Body of pancreas (tissue), 4 donors: ENCODE results near the gene PRMT7. TPM values are rescaled to one million over a fixed set of nuclear protein-coding genes. Genes with fewer than 3 reads are reported as not detected.

ENCODE experiments used
- ATAC-seq: fragments of 150-250 bp; one replicate; pipeline ENCODE4 v1.9.1; 2016
- DNase-seq, 4 donors: peaks; one replicate each; pipeline ENCODE4 v3.0.0-alpha.2; 2019
- H3K27ac ChIP-seq, 4 donors: fragments of 200-600 bp; sonication (generic); 1 replicate in 3 of 4; 2 replicates in 1 of 4; pipeline versions ENCODE4 v1.5.1 to v1.6.1; 2016 to 2019; ENCODE audit warnings: mild to moderate bottlenecking in 1 of 4, mixed read lengths in 1 of 4, moderate library complexity in 1 of 4
- H3K27me3 ChIP-seq, 2 donors: fragments of 200-600 bp; sonication (generic); one replicate each; pipeline ENCODE4 v1.6.0; 2016; ENCODE audit warnings: mild to moderate bottlenecking in 1 of 2
- H3K36me3 ChIP-seq, 2 donors: fragments of 200-600 bp; sonication (generic); replicated peaks in 1 of 2; 2 replicates each; pipeline ENCODE4 v1.5.1; 2016; ENCODE audit warnings: low read depth in 2 of 2; ENCODE audit not compliant: insufficient read depth in 1 of 2
- H3K4me1 ChIP-seq: fragments of 200-600 bp; sonication (generic); one replicate; pipeline ENCODE4 v1.6.0; 2016
- H3K4me3 ChIP-seq, 2 donors: fragments of 200-600 bp; sonication (generic); 1 replicate in 1 of 2; 2 replicates in 1 of 2; pipeline ENCODE4 v1.5.1; 2016 to 2019
- H3K9me3 ChIP-seq, 3 donors: fragments of 200-600 bp; sonication (generic); 1 replicate in 2 of 3; 2 replicates in 1 of 3; pipeline ENCODE4 v1.5.1; 2016
- POLR2A ChIP-seq, 3 donors: fragments of 450-650 bp; IDR thresholded peaks; one replicate each; pipeline ENCODE4 v1.6.1; 2016; ENCODE audit warnings: antibody characterized with exemption in 3 of 3, mild to moderate bottlenecking in 2 of 3
- WGBS, 2 donors: methylation state at CpG; one replicate each; pipeline ENCODE4 v1.1.5; 2017; 5-methylcytosine and 5-hydroxymethylcytosine counted together
- intact Hi-C: fragments of 100-400 bp; cut with DNase I; formaldehyde crosslinking; loops from one replicate; pipeline ENCODE4 v1.15.1; 2023
- total RNA-seq, 2 donors: library from RNA; depleted of rRNA; stranded (reverse); fragments of >200 nt; gene quantifications; one replicate each; pipeline ENCODE4 v1.1.0, GENCODE V29; 2016
- TF ChIP-seq, protein P1 (sequence below), 7 experiments: fragments of 450-650 bp in 4 of 7; fragments of 200-600 bp in 3 of 7; sonication (generic) in 3 of 7; IDR thresholded peaks; one replicate each; pipeline ENCODE4 v1.5.1; 2016 to 2019; ENCODE audit warnings: antibody characterized with exemption in 7 of 7

The PRMT7 gene
- total RNA-seq, 2 donors from 2014 or later: 27.4 to 35.8 TPM

DNA sequence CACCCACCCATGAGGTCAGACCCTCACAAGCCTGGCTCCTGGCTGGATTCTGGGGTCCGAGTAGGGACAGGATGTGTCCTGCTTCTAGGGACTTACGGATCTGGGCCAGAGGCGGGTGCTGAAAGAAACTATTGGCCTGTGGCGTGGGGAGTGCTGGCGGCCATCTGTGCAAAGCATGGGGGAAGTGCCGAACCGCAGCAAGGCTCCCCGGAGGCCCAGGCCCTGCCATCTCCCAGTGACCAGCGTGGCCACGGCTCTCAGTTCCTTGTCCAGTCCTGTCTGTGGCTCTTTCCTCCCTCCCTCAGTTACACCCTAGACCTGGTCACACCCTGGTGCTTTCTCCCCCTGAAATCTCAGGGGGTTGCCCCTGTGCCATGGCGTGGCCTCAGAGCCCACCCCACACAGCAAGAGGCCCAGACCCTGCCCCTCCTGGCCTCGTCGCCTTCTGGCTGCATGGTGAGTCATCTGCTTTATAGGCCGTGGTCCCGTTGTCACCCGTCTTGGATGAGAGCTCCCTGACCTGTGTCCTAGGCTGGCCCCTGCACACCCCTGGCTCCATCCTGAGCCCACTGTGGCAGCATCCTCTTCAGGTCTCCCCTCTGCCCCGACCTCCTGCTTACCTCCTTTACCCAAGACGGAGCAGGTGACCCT is 54.5 kb downstream of the PRMT7 start:
- Histone ChIP-seq H3K4me3 (no peak overlapping the region), H3K27me3 (no peaks in the 10 kb centered on the region), H3K27ac (no peak overlapping the region), H3K4me1 (no peaks in the 10 kb centered on the region), H3K9me3 (no peaks in the 10 kb centered on the region), H3K36me3 (no peaks in the 10 kb centered on the region)
- TF ChIP-seq, protein P1, sequence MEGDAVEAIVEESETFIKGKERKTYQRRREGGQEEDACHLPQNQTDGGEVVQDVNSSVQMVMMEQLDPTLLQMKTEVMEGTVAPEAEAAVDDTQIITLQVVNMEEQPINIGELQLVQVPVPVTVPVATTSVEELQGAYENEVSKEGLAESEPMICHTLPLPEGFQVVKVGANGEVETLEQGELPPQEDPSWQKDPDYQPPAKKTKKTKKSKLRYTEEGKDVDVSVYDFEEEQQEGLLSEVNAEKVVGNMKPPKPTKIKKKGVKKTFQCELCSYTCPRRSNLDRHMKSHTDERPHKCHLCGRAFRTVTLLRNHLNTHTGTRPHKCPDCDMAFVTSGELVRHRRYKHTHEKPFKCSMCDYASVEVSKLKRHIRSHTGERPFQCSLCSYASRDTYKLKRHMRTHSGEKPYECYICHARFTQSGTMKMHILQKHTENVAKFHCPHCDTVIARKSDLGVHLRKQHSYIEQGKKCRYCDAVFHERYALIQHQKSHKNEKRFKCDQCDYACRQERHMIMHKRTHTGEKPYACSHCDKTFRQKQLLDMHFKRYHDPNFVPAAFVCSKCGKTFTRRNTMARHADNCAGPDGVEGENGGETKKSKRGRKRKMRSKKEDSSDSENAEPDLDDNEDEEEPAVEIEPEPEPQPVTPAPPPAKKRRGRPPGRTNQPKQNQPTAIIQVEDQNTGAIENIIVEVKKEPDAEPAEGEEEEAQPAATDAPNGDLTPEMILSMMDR (IDR thresholded peaks at IDR 0.05): no peak
- no peak for TF ChIP-seq POLR2A (IDR thresholded peaks at IDR 0.05)
- intact Hi-C loops: no loop called here
- DNase-seq: no peak
- WGBS, 2 donors: 54 to 62% methylated on average over 7 to 18 of the region's 18 CpGs
- ATAC-seq: no peak

DNA sequence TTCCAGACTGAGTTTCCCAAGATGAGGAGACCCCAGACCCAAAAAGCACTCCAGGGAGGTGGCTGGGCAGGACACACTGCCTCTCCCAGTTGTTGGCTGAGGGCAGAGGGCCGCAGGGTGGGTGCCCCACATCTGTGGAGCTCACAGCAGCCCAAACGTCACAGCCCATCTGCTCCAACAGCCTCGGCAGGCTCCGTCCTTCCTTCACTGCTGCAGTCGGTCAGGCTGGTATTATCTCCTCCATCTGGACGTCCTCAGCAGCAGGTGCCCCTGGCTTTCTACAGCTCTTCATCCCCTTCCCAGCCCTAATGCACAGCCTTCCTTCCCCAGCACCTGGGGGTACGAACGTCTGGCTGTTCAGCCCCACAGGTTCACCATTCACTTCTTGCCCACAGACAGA is 55.2 kb downstream of the PRMT7 start:
- WGBS, 2 donors: 53 to 59% methylated on average over 8 of the region's 8 CpGs
- H3K27ac ChIP-seq: no peak overlapping the region
- no peak overlapping the region for H3K4me3 ChIP-seq
- intact Hi-C loops: no loop called here
- no peak for TF ChIP-seq POLR2A (IDR thresholded peaks at IDR 0.05)
- TF ChIP-seq, protein P1 (IDR thresholded peaks at IDR 0.05): no peak
- no peaks in the 10 kb centered on the region for H3K36me3 ChIP-seq
- H3K9me3 ChIP-seq: no peaks in the 10 kb centered on the region
- no peaks in the 10 kb centered on the region for H3K4me1 ChIP-seq
- ATAC-seq: no peak
- DNase-seq: no peak
- H3K27me3 ChIP-seq: no peaks in the 10 kb centered on the region

DNA sequence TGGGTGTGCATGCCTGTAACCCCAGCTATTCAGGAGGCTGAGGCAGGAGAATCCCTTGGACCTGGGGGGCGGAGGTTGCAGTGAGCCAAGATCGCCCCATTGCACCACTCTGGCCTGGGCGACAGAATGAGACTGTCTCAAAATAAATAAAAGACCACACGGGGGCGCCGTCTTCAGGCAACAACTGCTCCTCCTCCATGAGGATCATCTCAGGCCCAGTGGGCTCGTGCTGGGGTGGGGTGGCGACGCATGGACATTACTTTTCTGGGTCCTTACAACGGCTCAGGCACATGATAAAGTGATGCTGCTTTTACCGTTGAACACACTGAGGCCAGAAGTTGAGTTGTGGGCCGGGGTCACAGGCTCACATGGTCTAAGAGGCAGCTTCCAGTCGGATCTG is 56.2 kb downstream of the PRMT7 start:
- DNase-seq (peak in 2 of 4 donors; percentile 33 to 53), ATAC-seq (no peak)
- H3K36me3 ChIP-seq: no peaks in the 10 kb centered on the region
- H3K27me3 ChIP-seq: no peaks in the 10 kb centered on the region
- intact Hi-C loops: no loop called here
- no peaks in the 10 kb centered on the region for H3K4me1 ChIP-seq
- H3K9me3 ChIP-seq: no peaks in the 10 kb centered on the region
- TF ChIP-seq POLR2A (IDR thresholded peaks at IDR 0.05): no peak
- TF ChIP-seq, protein P1 (IDR thresholded peaks at IDR 0.05): peak in 6 of 7 experiments; percentile 8 to 44 (median 36)
- no peak overlapping the region for H3K27ac ChIP-seq
- WGBS, 2 donors: 46 to 50% methylated on average over 12 to 13 of the region's 13 CpGs
- no peak overlapping the region for H3K4me3 ChIP-seq

DNA sequence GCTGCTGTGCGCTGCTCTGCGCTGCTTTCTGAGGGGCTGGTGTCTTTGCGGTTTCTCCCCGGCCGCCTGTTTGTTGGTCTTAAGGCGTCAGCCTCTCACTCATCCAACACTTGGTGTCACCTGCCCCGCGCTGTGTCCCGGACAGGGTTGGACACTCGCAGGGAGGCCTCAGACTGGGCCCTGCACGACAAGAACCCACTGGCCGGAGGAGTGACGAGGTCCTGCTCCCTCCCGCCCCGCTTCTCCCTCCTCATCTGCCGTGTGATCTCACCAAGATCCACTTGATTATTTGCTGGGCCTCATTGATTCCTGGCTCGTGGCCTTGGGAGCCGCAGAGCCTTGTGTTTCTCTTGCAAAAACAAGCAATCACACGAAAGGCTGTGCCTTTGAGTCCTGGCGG is 56.6 kb downstream of the PRMT7 start:
- TF ChIP-seq, protein P1 (IDR thresholded peaks at IDR 0.05): no peak
- no peak for TF ChIP-seq POLR2A (IDR thresholded peaks at IDR 0.05)
- ATAC-seq (no peak), DNase-seq (no peak)
- no peaks in the 10 kb centered on the region for H3K9me3 ChIP-seq
- H3K4me3 ChIP-seq: no peak overlapping the region
- no peaks in the 10 kb centered on the region for H3K36me3 ChIP-seq
- intact Hi-C loops: no loop called here
- H3K27ac ChIP-seq: no peak overlapping the region
- H3K27me3 ChIP-seq: no peaks in the 10 kb centered on the region
- 70 to 74% methylated on average over 20 of the region's 20 CpGs for WGBS, 2 donors
- no peaks in the 10 kb centered on the region for H3K4me1 ChIP-seq

DNA sequence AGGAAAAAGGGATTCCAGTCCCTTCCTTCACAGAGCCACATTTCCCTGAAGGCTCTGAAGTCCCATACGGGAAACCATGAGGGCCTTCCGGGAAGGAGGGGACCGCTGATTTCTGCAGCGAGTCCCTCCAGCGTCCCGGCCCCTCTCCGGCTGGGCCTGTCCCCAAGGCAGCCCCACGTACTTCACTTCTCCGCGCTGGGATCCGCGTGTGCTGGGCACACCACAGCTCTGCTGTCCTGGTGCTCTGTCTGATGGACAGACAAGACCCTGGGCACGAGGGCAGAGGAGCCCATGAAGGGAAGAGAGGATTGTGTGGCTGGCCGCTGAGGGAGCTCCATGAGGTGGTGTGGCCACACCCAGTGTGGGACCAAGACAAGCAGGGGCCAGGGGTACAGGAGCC is 57.1 kb downstream of the PRMT7 start:
- Histone ChIP-seq H3K4me1 (no peaks in the 10 kb centered on the region), H3K36me3 (no peaks in the 10 kb centered on the region), H3K4me3 (no peak overlapping the region), H3K27ac (no peak overlapping the region), H3K27me3 (no peaks in the 10 kb centered on the region), H3K9me3 (no peaks in the 10 kb centered on the region)
- ATAC-seq: no peak
- no peak for TF ChIP-seq POLR2A (IDR thresholded peaks at IDR 0.05)
- TF ChIP-seq, protein P1 (IDR thresholded peaks at IDR 0.05): no peak
- intact Hi-C loops: no loop called here
- no peak for DNase-seq
- 72 to 90% methylated on average over 14 of the region's 14 CpGs for WGBS, 2 donors
